ENCODE data around the gene CD3G.

Gene CD3G

GRCh38 chr11:118318124-118318523, 26.0 kb upstream of the CD3G start:
- no peak overlapping the region for H3K27ac ChIP-seq
- H2AFZ ChIP-seq, result no peak overlapping the region
- H3K36me3 ChIP-seq (ENCODE audit: control insufficient read depth, insufficient read depth, low read length), result no peaks in the 10 kb centered on the region
- TF ChIP-seq CTCF (IDR thresholded peaks at IDR 0.05), result no peak
- no peak overlapping the region for H3K9ac ChIP-seq
- H3K27me3 ChIP-seq (ENCODE audit: control insufficient read depth, insufficient read depth, low read length), result no peaks in the 10 kb centered on the region
- H3K4me1 ChIP-seq, result peaks cover 8% of the 10 kb centered on the region
- no peaks in the 10 kb centered on the region for H3K9me3 ChIP-seq (ENCODE audit: control insufficient read depth, low read length)
- H3K4me3 ChIP-seq (ENCODE audit: low read depth, low read length), result no peak overlapping the region
- H3K4me2 ChIP-seq (ENCODE audit: low read length), result no peak overlapping the region
- H3K79me2 ChIP-seq, result no peaks in the 10 kb centered on the region

GRCh38 chr11:118318581-118319336, 25.4 kb upstream of the CD3G start:
- no peak overlapping the region for H3K27ac ChIP-seq
- no peak overlapping the region for H3K4me2 ChIP-seq (ENCODE audit: low read length)
- H3K4me3 ChIP-seq (ENCODE audit: low read depth, low read length), result no peak overlapping the region
- no peaks in the 10 kb centered on the region for H3K9me3 ChIP-seq (ENCODE audit: control insufficient read depth, low read length)
- H2AFZ ChIP-seq, result no peak overlapping the region
- H3K79me2 ChIP-seq, result no peaks in the 10 kb centered on the region
- no peak for TF ChIP-seq CTCF (IDR thresholded peaks at IDR 0.05)
- no peaks in the 10 kb centered on the region for H3K27me3 ChIP-seq (ENCODE audit: control insufficient read depth, insufficient read depth, low read length)
- no peaks in the 10 kb centered on the region for H3K36me3 ChIP-seq (ENCODE audit: control insufficient read depth, insufficient read depth, low read length)
- no peak overlapping the region for H3K9ac ChIP-seq
- H3K4me1 ChIP-seq, result peaks cover 8% of the 10 kb centered on the region

GRCh38 chr11:118319337-118319707, 24.8 kb upstream of the CD3G start:
- Histone ChIP-seq H2AFZ (peak overlapping the region; percentile 42), H3K4me3 (ENCODE audit: low read depth, low read length) (no peak overlapping the region), H3K9me3 (ENCODE audit: control insufficient read depth, low read length) (no peaks in the 10 kb centered on the region), H3K27ac (peak overlapping the region; percentile 29), H3K4me2 (ENCODE audit: low read length) (no peak overlapping the region), H3K4me1 (peaks cover 8% of the 10 kb centered on the region), H3K79me2 (no peaks in the 10 kb centered on the region), H3K9ac (no peak overlapping the region), H3K27me3 (ENCODE audit: control insufficient read depth, insufficient read depth, low read length) (no peaks in the 10 kb centered on the region), H3K36me3 (ENCODE audit: control insufficient read depth, insufficient read depth, low read length) (no peaks in the 10 kb centered on the region)
- no peak for TF ChIP-seq CTCF (IDR thresholded peaks at IDR 0.05)

GRCh38 chr11:118320515-118320914, 23.6 kb upstream of the CD3G start:
- TF ChIP-seq CTCF (IDR thresholded peaks at IDR 0.05), result no peak
- Histone ChIP-seq H3K9ac (no peak overlapping the region), H3K4me3 (ENCODE audit: low read depth, low read length) (no peak overlapping the region), H3K4me1 (peaks cover 8% of the 10 kb centered on the region), H2AFZ (no peak overlapping the region), H3K4me2 (ENCODE audit: low read length) (no peak overlapping the region), H3K27ac (no peak overlapping the region), H3K9me3 (ENCODE audit: control insufficient read depth, low read length) (no peaks in the 10 kb centered on the region), H3K36me3 (ENCODE audit: control insufficient read depth, insufficient read depth, low read length) (no peaks in the 10 kb centered on the region), H3K27me3 (ENCODE audit: control insufficient read depth, insufficient read depth, low read length) (no peaks in the 10 kb centered on the region), H3K79me2 (no peaks in the 10 kb centered on the region)

Data from parathyroid adenoma (tissue), 2 donors.